Dermis blood vessel endothelial cell (primary cell): ENCODE results near the gene KIAA0825. TPM values are rescaled to one million over a fixed set of nuclear protein-coding genes. Genes with fewer than 3 reads are reported as not detected.
"Not testable (repeated sequence)": the region's sequence is repeated elsewhere in the genome, so short reads cannot be mapped to it uniquely, and the experiment has no call there.

ENCODE experiments used
- DNase-seq: peaks from one replicate; pipeline ENCODE4 v3.0.0; 2010
- total RNA-seq: library from RNA; depleted of rRNA; stranded (reverse); fragments of >200 nt; gene quantifications from 2 replicates; pipeline ENCODE4 v1.2.3, GENCODE V29; 2014

Gene KIAA0825
- total RNA-seq, 1 donor from 2014 or later, result 1.9 TPM

DNA sequence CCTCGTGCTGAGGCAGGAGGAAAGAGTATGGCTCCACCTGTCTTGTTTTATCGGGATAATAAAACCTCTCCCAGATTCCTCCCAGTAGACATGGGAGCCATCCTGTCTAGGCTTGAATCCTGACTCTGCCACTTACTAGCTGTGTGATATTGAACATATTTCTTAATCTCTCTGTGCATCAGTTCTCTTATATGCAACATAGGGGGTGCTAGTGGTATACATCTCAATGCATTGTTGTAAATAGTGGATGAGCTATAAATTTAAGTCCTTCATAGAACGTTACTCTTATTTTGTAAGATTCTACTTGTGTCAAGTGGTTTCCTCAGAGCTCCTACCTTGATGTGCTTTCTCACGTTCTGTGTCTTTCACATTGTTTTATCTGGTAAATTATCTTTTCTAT lies 459.3 kb downstream of the KIAA0825 start:
- no peak for DNase-seq

GRCh38 chr5:94157704-94158539 lies 460.5 kb downstream of the KIAA0825 start:
- DNase-seq, result no peak

DNA sequence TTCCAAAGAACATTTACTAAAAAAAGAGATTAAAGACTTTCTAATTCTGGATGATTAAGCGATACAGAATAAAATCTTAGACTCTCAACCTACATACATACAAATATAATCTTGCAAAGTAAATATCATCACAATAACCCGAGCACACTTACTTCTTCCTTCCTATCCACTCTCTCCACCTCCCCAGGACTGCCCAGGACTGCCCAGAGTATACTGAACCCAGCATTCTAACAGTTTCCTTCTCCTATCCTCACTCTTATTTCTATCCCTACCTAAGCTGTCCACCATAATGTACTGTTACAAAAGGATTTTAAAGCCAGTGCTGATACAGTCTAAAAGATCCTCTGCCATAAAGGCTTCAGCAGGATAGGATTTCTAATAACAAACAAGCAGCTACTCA lies 463.7 kb downstream of the KIAA0825 start:
- DNase-seq, result no peak

DNA sequence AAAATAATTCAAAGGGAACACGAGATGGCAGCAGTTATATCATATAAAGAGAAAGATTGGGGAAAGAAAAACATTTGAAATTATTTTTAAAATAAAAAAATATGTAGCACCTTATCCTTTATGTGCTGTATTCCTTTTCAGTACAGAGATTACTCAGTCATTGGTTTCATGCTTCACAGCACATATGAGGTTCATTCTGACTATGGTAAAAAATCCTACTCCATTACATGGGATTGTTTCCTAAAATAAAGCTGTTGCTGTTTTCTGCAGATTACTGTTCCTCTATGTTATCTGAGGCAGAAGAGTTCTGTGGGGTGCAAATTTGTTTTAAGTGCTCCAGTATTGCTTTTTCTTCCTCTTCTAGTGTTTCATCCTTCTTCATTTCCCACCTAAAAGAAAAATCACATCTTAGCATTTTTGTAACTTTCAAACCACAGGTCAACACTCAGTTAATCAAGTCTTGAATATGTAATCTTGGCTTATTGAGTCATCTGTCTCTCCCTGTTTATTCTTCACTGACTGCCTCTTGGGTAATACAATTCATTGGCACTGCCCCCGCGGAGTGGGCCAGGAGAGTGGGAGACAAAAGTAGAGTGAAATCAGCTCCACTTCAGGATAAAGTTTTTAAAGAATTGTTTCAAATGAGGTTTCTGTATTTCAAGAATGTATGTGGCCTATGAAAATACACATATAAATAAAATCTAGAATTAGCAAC lies 464.5 kb downstream of the KIAA0825 start:
- no peak for DNase-seq

DNA sequence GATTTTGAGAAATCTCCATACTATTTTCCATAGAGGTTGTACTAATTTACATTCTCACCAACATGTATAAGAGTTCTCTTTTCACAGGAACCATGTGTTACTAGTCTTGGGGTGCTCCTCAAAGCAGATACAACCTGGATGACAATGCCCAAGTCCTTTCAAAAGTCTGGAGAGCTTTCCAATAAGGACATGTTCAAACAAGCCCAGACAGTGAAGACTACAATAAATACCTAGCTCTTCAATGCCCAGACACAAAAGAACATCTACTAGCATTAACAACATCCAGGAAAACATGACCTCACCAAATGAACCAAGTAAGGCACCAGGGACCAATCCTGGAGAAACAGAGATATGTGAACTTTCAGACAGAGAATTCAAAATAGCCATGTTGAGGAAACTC lies 474.8 kb downstream of the KIAA0825 start:
- not testable (repeated sequence) for DNase-seq

DNA sequence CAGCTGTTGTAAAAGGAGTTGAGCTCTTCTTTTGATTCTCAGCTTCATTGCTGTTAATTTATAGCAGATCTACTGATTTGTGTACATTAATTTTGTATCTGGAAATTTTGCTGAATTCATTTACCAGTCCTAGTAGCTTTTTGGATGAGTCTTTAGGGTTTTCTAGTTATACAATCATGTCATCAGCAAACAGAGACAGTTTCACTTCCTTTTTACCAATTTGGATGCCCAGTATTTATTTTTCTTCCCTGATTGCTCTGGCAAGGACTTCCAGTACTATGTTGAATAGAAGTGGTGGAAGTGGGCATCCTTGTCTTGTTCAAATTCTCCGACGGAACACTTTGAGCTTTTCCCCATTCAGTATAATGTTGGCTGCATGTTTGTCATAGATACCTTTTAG lies 478.1 kb downstream of the KIAA0825 start:
- DNase-seq, result no peak

DNA sequence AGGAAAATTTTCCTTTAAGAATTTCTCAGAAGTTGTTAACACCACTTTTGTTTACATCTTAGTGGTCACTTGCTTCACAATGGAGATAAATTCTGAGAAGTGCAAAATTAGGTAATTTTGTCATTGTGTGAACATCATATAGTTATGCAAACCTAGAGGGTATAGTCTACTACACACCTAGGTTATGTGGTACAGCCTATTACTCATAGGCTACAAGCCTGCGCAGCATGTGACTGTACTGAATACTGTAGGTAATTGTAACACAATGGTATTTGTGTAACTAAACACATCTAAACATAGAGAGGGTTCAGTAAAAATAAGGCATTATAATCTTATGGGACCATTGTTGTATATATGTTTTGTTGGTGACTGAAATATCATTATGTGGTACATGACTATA lies 488.3 kb downstream of the KIAA0825 start:
- DNase-seq, result no peak

DNA sequence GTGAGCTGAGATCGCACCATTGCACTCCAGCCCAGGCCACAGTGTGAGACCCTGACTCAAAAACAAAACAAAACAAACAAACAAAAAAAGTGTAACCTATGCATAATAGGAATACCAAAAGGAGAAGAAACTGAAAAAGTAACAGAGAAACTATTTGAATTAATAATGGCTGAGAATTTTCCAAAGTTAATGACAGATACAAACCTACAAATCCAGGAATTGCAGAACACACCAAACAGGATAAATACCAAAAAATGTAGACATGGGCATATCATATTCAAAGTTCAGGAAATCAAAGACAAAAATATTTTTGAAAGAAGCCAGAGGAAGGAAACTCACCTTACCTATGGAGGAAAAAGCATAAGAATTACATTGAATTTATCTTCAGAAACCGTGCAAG lies 493.3 kb downstream of the KIAA0825 start:
- DNase-seq, result no peak

DNA sequence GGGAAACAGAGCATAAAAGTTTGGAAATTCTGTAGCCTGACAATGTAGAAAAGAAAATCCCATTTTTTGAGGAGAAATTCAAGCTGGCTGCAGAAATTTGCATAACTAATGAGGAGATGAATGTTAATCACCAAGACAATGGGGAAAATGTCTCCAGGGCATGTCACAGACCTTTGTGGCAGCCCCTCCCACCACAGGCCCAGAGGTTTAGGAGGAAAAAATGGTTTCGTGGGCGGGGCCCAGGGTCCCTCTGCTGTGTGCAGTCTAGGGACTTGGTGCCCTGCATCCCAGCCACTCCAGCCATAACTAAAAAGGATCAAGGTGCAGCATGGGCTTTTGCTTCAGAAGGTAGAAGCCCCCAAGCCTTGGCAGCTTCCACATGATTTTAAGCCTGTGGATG lies 502.1 kb downstream of the KIAA0825 start:
- DNase-seq, result not testable (repeated sequence)

DNA sequence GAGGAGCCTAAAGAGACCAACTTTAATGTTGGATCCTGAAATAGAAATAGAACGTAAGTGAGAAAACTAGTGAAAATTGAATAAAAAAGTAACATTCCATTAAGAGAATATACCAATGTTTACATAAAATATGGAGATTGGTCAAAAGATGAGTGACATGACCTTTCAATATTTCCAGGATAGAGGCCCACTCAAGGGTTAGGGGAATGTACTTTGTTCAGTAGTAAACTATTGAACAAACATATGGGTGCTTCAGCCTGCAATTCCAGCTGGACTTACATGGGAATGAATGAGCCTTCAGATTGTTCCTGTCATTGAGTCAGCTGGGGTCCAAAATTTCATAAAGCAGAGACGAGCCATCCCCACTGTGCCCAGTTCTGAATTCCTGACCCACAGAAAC lies 505.3 kb downstream of the KIAA0825 start:
- DNase-seq, result no peak

GRCh38 chr5:94111209-94112004 lies 507.0 kb downstream of the KIAA0825 start:
- DNase-seq, result peak; percentile 90

GRCh38 chr5:94103514-94104245 lies 514.7 kb downstream of the KIAA0825 start:
- no peak for DNase-seq

Other genes starting within 250 kb of the KIAA0825 start
- gene SLF1, start 65 bp upstream of the KIAA0825 start, total RNA-seq, result 11.3 and 19.6 TPM in 2 replicates